Measurements from ENCODE around the gene BMP2K. TPM values are rescaled to one million over a fixed set of nuclear protein-coding genes. Genes with fewer than 3 reads are reported as not detected.

The BMP2K gene
- total and polyA plus RNA-seq, 3 donors from 2014 or later: 64.9 to 110 (median 102) TPM

DNA sequence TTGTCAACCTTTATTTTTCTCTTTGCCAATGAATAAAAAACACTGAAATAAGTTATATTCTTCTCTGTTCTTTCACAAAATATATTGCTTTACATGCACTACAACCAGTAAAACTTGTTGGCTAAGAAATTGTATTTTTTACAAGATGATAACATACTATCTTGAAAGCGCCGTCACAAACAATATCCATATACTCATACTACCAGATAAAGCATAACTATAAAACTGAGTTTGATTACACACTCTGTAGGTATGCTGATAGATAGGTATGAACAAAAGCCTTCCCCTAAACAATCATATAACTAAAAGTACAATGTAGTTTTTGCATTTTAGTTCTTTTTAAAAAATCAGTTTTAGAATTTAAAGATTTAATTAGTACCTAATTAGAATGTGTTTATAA lies 13.6 kb upstream of the BMP2K start:
- H3K27ac ChIP-seq: no peak overlapping the region
- TF ChIP-seq, protein P1, sequence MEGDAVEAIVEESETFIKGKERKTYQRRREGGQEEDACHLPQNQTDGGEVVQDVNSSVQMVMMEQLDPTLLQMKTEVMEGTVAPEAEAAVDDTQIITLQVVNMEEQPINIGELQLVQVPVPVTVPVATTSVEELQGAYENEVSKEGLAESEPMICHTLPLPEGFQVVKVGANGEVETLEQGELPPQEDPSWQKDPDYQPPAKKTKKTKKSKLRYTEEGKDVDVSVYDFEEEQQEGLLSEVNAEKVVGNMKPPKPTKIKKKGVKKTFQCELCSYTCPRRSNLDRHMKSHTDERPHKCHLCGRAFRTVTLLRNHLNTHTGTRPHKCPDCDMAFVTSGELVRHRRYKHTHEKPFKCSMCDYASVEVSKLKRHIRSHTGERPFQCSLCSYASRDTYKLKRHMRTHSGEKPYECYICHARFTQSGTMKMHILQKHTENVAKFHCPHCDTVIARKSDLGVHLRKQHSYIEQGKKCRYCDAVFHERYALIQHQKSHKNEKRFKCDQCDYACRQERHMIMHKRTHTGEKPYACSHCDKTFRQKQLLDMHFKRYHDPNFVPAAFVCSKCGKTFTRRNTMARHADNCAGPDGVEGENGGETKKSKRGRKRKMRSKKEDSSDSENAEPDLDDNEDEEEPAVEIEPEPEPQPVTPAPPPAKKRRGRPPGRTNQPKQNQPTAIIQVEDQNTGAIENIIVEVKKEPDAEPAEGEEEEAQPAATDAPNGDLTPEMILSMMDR (IDR thresholded peaks at IDR 0.05): no peak
- TF ChIP-seq POLR2A (IDR thresholded peaks at IDR 0.05): no peak
- DNase-seq: no peak
- no peaks in the 10 kb centered on the region for H3K4me1 ChIP-seq
- H3K36me3 ChIP-seq (ENCODE audit: low read depth, missing control alignments): no peaks in the 10 kb centered on the region
- no peak overlapping the region for H3K4me3 ChIP-seq
- no peaks in the 10 kb centered on the region for H3K9me3 ChIP-seq
- intact Hi-C loops (cut with DNase I; ENCODE audit: low total_unique reads): no loop called here
- no peaks in the 10 kb centered on the region for H3K27me3 ChIP-seq
- WGBS, 2 donors: 70 to 90% methylated on average over 2 of the region's 2 CpGs

- DNase-seq: no peak
Observed at GRCh38 chr4:78763251-78763650, 12.9 kb upstream of the BMP2K start.

GRCh38 chr4:78763763-78764387 lies 12.3 kb upstream of the BMP2K start:
- no peaks in the 10 kb centered on the region for H3K36me3 ChIP-seq (ENCODE audit: low read depth, missing control alignments)
- no peaks in the 10 kb centered on the region for H3K4me1 ChIP-seq
- no peaks in the 10 kb centered on the region for H3K27me3 ChIP-seq
- DNase-seq: no peak
- no peaks in the 10 kb centered on the region for H3K9me3 ChIP-seq
- 91% methylated on average over 3 of the region's 3 CpGs for WGBS, 2 donors
- intact Hi-C loops (cut with DNase I; ENCODE audit: low total_unique reads): no loop called here
- TF ChIP-seq, protein P1 (IDR thresholded peaks at IDR 0.05): no peak
- no peak for TF ChIP-seq POLR2A (IDR thresholded peaks at IDR 0.05)
- no peak overlapping the region for H3K4me3 ChIP-seq
- H3K27ac ChIP-seq: no peak overlapping the region

More at GRCh38 chr4:78763251-78763650, 12.9 kb upstream of the BMP2K start:
- TF ChIP-seq, protein P1 (IDR thresholded peaks at IDR 0.05): no peak
- no peak for TF ChIP-seq POLR2A (IDR thresholded peaks at IDR 0.05)
- H3K9me3 ChIP-seq: no peaks in the 10 kb centered on the region
- intact Hi-C loops (cut with DNase I; ENCODE audit: low total_unique reads): no loop called here
- 73 to 75% methylated on average over 1 of the region's 1 CpG for WGBS, 2 donors
- no peaks in the 10 kb centered on the region for H3K4me1 ChIP-seq
- H3K36me3 ChIP-seq (ENCODE audit: low read depth, missing control alignments): no peaks in the 10 kb centered on the region
- H3K27ac ChIP-seq: no peak overlapping the region
- H3K27me3 ChIP-seq: no peaks in the 10 kb centered on the region
- H3K4me3 ChIP-seq: no peak overlapping the region

DNA sequence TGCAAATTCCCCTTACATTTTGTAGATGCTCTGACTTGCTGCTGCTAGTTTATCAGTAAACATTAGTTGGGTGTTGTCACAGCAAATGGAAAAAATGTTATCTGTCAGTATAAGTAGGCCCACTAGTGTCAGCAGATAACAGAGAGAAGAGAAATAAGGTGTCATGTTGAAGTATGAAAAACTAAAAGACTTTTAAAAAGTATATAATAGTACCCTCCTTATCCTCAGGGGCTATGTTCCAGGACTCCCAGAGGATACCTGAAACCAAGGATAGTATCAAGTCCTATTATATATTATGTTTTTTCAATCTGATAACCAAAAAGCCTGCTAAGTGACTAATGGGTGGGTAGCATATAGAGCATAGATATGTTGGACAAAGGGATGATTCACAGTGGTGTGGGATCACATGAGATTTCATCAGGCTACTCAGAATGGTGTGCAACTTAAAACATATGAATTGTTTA lies 11.6 kb upstream of the BMP2K start:
- H3K27me3 ChIP-seq: no peaks in the 10 kb centered on the region
- DNase-seq: no peak
- TF ChIP-seq, protein P1 (IDR thresholded peaks at IDR 0.05): no peak
- no peak for TF ChIP-seq POLR2A (IDR thresholded peaks at IDR 0.05)
- no peak overlapping the region for H3K27ac ChIP-seq
- H3K36me3 ChIP-seq (ENCODE audit: low read depth, missing control alignments): no peaks in the 10 kb centered on the region
- no peaks in the 10 kb centered on the region for H3K9me3 ChIP-seq
- H3K4me1 ChIP-seq: no peaks in the 10 kb centered on the region
- H3K4me3 ChIP-seq: no peak overlapping the region
- intact Hi-C loops (cut with DNase I; ENCODE audit: low total_unique reads): no loop called here

GRCh38 chr4:78765432-78766006 lies 10.6 kb upstream of the BMP2K start:
- H3K4me3 ChIP-seq: no peak overlapping the region
- TF ChIP-seq, protein P1 (IDR thresholded peaks at IDR 0.05): no peak
- TF ChIP-seq POLR2A (IDR thresholded peaks at IDR 0.05): no peak
- no peaks in the 10 kb centered on the region for H3K27me3 ChIP-seq
- no peak overlapping the region for H3K27ac ChIP-seq
- intact Hi-C loops (cut with DNase I; ENCODE audit: low total_unique reads): no loop called here
- no peak for DNase-seq
- no peaks in the 10 kb centered on the region for H3K9me3 ChIP-seq
- WGBS, 2 donors: 17 to 22% methylated on average over 1 of the region's 1 CpG
- H3K36me3 ChIP-seq (ENCODE audit: low read depth, missing control alignments): no peaks in the 10 kb centered on the region
- no peaks in the 10 kb centered on the region for H3K4me1 ChIP-seq

All from testis (tissue), 3 donors.